ENCODE results near the gene PMPCA. TPM values are rescaled to one million over a fixed set of nuclear protein-coding genes. Genes with fewer than 3 reads are reported as not detected.

The PMPCA gene
- total RNA-seq, 2 donors from 2014 or later = 82.7 to 85.4 TPM

GRCh38 chr9:136407911-136408310 lies 2.5 kb upstream of the PMPCA start:
- Histone ChIP-seq H3K27ac (ENCODE audit: low read depth, low read length) (no peak overlapping the region), H3K36me3 (ENCODE audit: control insufficient read depth, insufficient read depth, low read length) (peaks cover 51% of the 10 kb centered on the region), H3K27me3 (ENCODE audit: control insufficient read depth, insufficient read depth, low read length, poor library complexity, severe bottlenecking) (no peaks in the 10 kb centered on the region), H3K4me1 (ENCODE audit: control insufficient read depth, insufficient read depth, low read length) (peaks cover 5% of the 10 kb centered on the region), H3K9ac (ENCODE audit: extremely low read depth, low read length, poor library complexity, severe bottlenecking) (no peak overlapping the region), H3K4me3 (ENCODE audit: low read length) (no peak overlapping the region), H3K9me3 (ENCODE audit: control insufficient read depth, low read length) (no peaks in the 10 kb centered on the region)
- H3K4me3 Mint-ChIP-seq = peak overlapping the region; percentile 88
- peaks cover 53% of the 10 kb centered on the region for H3K36me3 Mint-ChIP-seq (ENCODE audit: low read depth)
- no peaks in the 10 kb centered on the region for H3K27me3 Mint-ChIP-seq (ENCODE audit: insufficient read depth)
- DNase-seq = no peak
- WGBS, 2 experiments (ENCODE audit: insufficient coverage in 1 of 2, insufficient read length in 1 of 2) = 95 to 100% methylated on average over 2 to 7 of the region's 7 CpGs
- H3K9me3 Mint-ChIP-seq = no peaks in the 10 kb centered on the region
- no peak for TF ChIP-seq CTCF (conservative IDR thresholded peaks at IDR 0.05)
- H3K4me1 Mint-ChIP-seq = peaks cover 20% of the 10 kb centered on the region
- H3K27ac Mint-ChIP-seq = no peak overlapping the region

- H3K9me3 Mint-ChIP-seq = no peaks in the 10 kb centered on the region
- peaks cover 54% of the 10 kb centered on the region for H3K36me3 Mint-ChIP-seq (ENCODE audit: low read depth)
Measured at GRCh38 chr9:136409557-136410455, 652 bp upstream of the PMPCA start.

DNA sequence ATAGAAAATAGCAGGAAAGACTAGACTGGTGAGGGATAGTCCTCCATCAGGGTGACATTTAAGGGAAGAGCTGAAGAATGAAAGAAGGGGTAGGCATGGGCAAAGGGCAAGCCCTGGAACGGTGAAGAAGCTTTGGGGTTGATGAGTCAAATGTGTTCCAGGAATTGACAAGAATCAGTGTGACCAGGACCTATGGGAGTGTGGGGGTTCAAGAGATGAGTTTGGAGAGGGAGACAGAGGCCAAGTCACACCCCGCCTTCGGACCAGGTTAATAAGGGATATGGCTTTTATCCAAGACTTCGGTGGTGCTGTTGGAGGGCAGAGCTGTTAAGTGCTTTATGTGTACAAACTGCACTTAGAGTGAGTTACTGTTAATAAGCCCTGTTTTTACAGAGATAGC lies 920 bp downstream of the PMPCA start:
- peaks cover 20% of the 10 kb centered on the region for H3K4me1 Mint-ChIP-seq
- H3K27ac Mint-ChIP-seq = peak overlapping the region; percentile 95
- H3K4me1 ChIP-seq (ENCODE audit: control insufficient read depth, insufficient read depth, low read length) = peaks cover 5% of the 10 kb centered on the region
- H3K4me3 ChIP-seq (ENCODE audit: low read length) = peak overlapping the region; percentile 97
- H3K36me3 Mint-ChIP-seq (ENCODE audit: low read depth) = peaks cover 54% of the 10 kb centered on the region
- H3K4me3 Mint-ChIP-seq = peak overlapping the region; percentile 88
- DNase-seq = no peak
- H3K9ac ChIP-seq (ENCODE audit: extremely low read depth, low read length, poor library complexity, severe bottlenecking) = peak overlapping the region; percentile 95
- no peak for TF ChIP-seq CTCF (conservative IDR thresholded peaks at IDR 0.05)
- H3K27me3 Mint-ChIP-seq (ENCODE audit: insufficient read depth) = no peaks in the 10 kb centered on the region
- no peak overlapping the region for H3K27ac ChIP-seq (ENCODE audit: low read depth, low read length)
- H3K9me3 ChIP-seq (ENCODE audit: control insufficient read depth, low read length) = no peaks in the 10 kb centered on the region
- 78 to 82% methylated on average over 4 of the region's 4 CpGs for WGBS, 2 experiments (ENCODE audit: insufficient coverage in 1 of 2, insufficient read length in 1 of 2)
- H3K27me3 ChIP-seq (ENCODE audit: control insufficient read depth, insufficient read depth, low read length, poor library complexity, severe bottlenecking) = no peaks in the 10 kb centered on the region
- H3K9me3 Mint-ChIP-seq = no peaks in the 10 kb centered on the region
- H3K36me3 ChIP-seq (ENCODE audit: control insufficient read depth, insufficient read depth, low read length) = peaks cover 63% of the 10 kb centered on the region

More at GRCh38 chr9:136409557-136410455, 652 bp upstream of the PMPCA start:
- no peaks in the 10 kb centered on the region for H3K27me3 Mint-ChIP-seq (ENCODE audit: insufficient read depth)
- Histone ChIP-seq H3K36me3 (ENCODE audit: control insufficient read depth, insufficient read depth, low read length) (peaks cover 61% of the 10 kb centered on the region), H3K9ac (ENCODE audit: extremely low read depth, low read length, poor library complexity, severe bottlenecking) (peak overlapping the region; percentile 78), H3K9me3 (ENCODE audit: control insufficient read depth, low read length) (no peaks in the 10 kb centered on the region), H3K27me3 (ENCODE audit: control insufficient read depth, insufficient read depth, low read length, poor library complexity, severe bottlenecking) (no peaks in the 10 kb centered on the region), H3K4me3 (ENCODE audit: low read length) (peak overlapping the region; percentile 87), H3K4me1 (ENCODE audit: control insufficient read depth, insufficient read depth, low read length) (peaks cover 5% of the 10 kb centered on the region), H3K27ac (ENCODE audit: low read depth, low read length) (no peak overlapping the region)
- H3K4me3 Mint-ChIP-seq = peak overlapping the region; percentile 88
- WGBS, 2 experiments (ENCODE audit: insufficient coverage in 1 of 2, insufficient read length in 1 of 2) = 12 to 13% methylated on average over 39 to 71 of the region's 71 CpGs
- peak; percentile 71 for DNase-seq
- H3K27ac Mint-ChIP-seq = peak overlapping the region; percentile 96
- H3K4me1 Mint-ChIP-seq = peaks cover 20% of the 10 kb centered on the region
- no peak for TF ChIP-seq CTCF (conservative IDR thresholded peaks at IDR 0.05)
